ENCODE data around the gene PLD4.
"Not testable (repeated sequence)": the region's sequence is repeated elsewhere in the genome, so short reads cannot be mapped to it uniquely, and the experiment has no call there.

PLD4 gene

DNA sequence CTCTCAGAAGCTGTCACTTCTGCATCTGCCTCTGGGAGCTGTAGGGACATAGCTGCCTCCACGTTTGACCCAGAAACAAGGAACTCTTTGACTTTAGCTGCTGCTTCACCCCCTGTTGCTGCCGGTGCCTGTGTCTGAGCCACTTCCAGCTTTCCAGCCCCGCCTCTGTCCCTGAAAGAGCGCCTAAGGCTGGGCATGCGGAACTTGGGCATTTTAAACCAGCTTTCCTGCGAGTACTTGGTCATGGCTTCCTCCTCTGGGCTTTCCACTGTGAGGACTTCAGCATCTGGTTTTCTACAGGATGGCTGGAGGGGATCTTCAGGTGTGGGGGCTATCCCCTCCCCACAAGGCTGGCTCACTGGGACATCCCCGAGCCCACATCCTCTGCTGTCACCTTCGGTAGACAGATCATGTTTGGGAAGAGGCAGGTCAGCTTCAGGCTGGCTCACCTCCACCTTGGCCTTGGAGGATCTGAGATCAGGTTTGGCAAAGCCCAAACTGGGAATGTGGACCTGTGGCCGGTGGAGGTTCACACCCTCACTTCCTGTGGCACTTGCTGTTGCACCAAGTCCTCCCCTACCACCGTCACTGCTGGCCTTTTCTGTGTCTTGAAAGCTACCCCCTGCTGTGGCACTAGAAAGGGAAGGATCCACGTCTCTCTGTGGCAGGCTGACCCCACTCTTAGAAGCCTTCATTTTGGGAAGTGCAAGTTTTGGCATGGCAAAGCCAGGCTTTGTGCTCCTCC is 15.2 kb downstream of the PLD4 start:
- no peaks in the 10 kb centered on the region for H3K36me3 ChIP-seq
- DNase-seq: no peak
- H3K27me3 ChIP-seq: peaks cover 11% of the 10 kb centered on the region
- TF ChIP-seq, protein P1, sequence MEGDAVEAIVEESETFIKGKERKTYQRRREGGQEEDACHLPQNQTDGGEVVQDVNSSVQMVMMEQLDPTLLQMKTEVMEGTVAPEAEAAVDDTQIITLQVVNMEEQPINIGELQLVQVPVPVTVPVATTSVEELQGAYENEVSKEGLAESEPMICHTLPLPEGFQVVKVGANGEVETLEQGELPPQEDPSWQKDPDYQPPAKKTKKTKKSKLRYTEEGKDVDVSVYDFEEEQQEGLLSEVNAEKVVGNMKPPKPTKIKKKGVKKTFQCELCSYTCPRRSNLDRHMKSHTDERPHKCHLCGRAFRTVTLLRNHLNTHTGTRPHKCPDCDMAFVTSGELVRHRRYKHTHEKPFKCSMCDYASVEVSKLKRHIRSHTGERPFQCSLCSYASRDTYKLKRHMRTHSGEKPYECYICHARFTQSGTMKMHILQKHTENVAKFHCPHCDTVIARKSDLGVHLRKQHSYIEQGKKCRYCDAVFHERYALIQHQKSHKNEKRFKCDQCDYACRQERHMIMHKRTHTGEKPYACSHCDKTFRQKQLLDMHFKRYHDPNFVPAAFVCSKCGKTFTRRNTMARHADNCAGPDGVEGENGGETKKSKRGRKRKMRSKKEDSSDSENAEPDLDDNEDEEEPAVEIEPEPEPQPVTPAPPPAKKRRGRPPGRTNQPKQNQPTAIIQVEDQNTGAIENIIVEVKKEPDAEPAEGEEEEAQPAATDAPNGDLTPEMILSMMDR (IDR thresholded peaks at IDR 0.05; ENCODE audit: low read depth, low read length): no peak
- no peaks in the 10 kb centered on the region for H3K4me1 ChIP-seq
- H3K9me3 ChIP-seq: no peaks in the 10 kb centered on the region
- no peak overlapping the region for H3K4me3 ChIP-seq (ENCODE audit: low read depth, low read length)

DNA sequence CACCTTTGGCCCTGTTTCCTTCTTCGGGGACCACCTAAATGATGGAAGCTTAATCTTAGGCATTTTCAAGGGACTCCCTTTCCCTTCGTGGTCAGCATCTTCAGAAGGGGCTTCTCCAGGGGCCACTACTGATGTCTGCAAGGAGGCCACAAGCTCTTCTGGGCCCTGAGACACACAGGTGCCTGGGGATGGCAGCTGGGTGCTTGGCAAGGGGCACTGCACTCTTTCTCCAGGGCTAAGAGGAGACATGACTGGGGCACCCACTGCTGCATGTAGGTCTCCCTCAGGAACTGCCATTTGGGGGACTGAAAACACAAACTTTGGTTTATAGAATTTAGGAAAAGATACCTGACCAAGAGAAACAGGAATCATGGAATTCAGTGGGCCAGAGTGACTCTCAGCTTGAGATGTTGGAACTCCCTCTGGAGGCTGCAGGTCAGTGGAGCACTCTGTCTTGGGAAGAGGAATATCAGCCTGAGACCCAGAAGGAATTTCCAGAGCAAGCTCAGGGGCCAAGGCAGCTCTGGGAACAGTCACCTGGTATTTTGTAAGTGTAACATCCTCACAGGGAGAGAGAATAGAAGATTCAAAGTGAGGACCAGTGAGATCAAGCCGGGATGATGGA is 16.0 kb downstream of the PLD4 start:
- Histone ChIP-seq H3K27me3 (peaks cover 11% of the 10 kb centered on the region), H3K9me3 (no peaks in the 10 kb centered on the region), H3K36me3 (no peaks in the 10 kb centered on the region), H3K4me1 (no peaks in the 10 kb centered on the region), H3K4me3 (ENCODE audit: low read depth, low read length) (no peak overlapping the region)
- TF ChIP-seq, protein P1 (IDR thresholded peaks at IDR 0.05; ENCODE audit: low read depth, low read length): peak; percentile 35; the same call in 1 of the 2 replicates
- no peak for DNase-seq

DNA sequence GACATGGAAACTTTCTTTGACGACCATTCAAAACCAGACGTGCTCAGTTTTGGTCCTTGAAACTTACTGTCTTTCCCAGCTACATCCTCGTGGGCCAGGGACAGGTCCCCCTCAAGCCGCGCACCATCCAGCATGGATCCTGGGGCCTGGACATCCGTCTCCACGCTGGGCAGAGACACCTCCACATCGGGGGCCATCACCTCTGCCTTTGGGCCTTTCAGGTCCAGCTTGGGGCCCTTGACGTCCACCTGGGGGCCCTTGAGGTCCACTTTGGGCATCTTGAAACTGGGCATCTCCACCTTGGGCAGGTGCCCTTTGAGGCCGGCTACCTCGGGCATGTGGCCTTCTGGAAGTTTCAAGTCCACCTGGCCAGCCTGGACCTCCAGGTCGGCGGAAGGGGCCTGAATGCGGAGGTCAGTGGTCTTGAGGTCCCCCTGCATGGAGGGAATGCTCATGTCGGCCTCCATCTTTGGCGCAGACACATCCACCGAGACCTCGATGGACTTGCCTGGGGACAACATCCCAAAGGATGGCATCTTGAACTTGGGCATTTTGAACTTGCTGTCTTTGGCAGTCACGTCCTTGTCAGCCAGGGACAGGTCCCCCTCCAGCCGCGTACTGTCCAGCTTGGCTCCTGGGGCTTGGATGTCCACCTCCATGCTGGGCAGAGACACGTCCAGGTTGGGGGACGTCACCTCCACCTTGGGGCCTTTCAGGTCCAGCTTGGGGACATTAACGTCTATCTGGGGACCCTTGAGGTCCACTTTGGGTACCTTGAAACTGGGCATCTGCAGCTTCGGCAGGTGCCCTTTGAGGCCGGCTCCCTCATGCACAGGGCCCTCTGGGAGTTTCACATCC is 17.1 kb downstream of the PLD4 start:
- Histone ChIP-seq H3K27me3 (peaks cover 11% of the 10 kb centered on the region), H3K4me1 (no peaks in the 10 kb centered on the region), H3K9me3 (no peaks in the 10 kb centered on the region), H3K36me3 (no peaks in the 10 kb centered on the region), H3K4me3 (ENCODE audit: low read depth, low read length) (no peak overlapping the region)
- DNase-seq: no peak
- TF ChIP-seq, protein P1 (IDR thresholded peaks at IDR 0.05; ENCODE audit: low read depth, low read length): no peak

DNA sequence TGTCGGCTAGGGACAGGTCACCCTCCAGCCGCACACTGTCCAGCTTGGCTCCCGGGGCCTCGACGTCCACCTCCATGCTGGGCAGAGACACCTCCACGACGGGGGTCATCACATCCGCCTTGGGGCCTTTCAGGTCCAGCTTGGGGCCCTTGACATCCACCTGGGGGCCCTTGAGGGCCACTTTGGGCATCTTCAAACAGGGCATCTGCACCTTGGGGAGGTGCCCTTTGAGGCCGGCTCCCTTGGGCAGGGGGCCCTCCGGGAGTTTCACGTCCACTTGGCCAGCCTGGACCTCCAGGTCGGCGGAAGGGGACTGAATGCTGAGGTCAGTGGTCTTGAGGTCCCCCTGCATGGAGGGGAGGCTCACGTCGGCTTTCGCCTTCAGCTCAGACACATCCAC is 17.9 kb downstream of the PLD4 start:
- TF ChIP-seq, protein P1 (IDR thresholded peaks at IDR 0.05; ENCODE audit: low read depth, low read length): no peak
- Histone ChIP-seq H3K27me3 (peaks cover 11% of the 10 kb centered on the region), H3K9me3 (no peaks in the 10 kb centered on the region), H3K4me1 (no peaks in the 10 kb centered on the region), H3K36me3 (no peaks in the 10 kb centered on the region), H3K4me3 (ENCODE audit: low read depth, low read length) (no peak overlapping the region)
- no peak for DNase-seq

DNA sequence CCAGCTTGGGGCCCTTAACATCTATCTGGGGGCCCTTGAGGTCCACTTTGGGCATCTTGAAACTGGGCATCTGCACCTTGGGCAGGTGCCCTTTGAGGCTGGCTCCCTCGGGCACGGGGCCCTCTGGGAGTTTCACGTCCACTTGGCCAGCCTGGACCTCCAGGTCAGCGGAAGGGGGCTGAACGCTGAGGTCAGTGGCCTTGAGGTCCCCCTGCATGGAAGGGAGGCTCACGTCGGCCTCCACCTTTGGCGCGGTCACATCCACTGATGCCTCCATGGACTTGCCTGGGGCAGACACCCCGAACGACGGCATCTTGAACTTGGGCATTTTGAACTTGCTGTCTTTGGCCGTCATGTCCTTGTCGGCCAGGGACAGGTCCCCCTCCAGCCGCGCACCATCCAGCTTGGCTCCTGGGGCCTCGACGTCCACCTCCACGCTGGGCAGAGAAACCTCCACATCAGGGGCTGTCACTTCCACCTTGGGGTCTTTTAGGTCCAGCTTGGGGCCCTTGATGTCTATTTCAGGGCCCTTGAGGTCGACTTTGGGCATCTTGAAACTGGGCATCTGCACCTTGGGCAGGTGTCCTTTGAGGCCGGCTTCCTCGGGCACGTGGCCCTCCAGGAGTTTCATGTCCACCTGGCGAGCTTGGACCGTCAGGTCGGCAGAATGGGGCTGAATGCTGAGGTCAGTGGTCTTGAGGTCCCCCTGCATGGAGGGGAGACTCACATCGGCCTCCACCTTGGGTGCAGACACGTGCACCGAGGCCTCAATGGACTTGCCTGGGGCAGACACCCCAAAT is 18.7 kb downstream of the PLD4 start:
- not testable (repeated sequence) for H3K27me3 ChIP-seq; H3K9me3 ChIP-seq; H3K4me1 ChIP-seq; DNase-seq; H3K36me3 ChIP-seq; H3K4me3 ChIP-seq (ENCODE audit: low read depth, low read length)

DNA sequence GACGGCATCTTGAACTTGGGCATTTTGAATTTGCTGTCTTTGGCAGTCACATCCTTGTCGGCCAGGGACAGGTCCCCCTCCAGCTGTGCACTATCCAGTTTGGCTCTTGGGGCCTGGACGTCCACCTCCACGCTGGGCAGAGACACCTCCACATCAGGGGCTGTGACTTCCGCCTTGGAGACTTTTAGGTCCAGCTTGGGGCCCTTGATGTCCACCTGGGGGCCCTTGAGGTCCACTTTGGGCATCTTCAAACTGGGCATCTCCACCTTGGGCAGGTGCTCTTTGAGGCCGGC is 19.3 kb downstream of the PLD4 start:
- H3K4me3 ChIP-seq (ENCODE audit: low read depth, low read length): not testable (repeated sequence)

DNA sequence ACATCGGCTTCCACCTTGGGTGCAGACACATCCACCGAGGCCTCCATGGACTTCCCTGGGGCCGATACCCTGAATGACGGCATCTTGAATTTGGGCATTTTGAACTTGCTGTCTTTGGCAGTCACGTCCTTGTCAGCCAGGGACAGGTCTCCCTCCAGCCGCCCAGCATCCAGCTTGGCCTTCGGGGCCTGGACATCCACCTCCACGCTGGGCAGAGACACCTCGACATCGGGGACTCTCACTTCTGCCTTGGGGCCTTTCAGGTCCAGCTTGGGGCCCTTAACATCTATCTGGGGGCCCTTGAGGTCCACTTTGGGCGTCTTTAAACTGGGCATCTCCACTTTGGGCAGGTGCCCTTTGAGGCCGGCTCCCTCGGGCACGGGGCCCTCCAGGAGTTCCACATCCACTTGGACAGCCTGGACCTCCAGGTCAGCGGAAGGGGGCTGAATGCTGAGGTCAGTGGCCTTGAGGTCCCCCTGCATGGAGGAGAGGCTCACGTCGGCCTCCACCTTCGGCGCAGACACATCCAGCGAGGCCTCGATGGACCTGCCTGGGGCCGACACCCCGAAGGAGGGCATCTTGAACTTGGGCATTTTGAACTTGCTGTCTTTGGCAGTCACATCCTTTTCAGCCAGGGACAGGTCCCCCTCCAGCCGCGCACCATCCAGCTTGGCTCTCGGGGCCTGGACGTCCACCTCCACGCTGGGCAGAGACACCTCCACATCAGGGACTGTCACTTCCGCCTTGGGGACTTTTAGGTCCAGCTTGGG is 19.9 kb downstream of the PLD4 start:
- not testable (repeated sequence) for H3K36me3 ChIP-seq

More for the DNA sequence above, 19.3 kb downstream of the PLD4 start:
- DNase-seq, H3K9me3 ChIP-seq, H3K27me3 ChIP-seq, H3K4me1 ChIP-seq, H3K36me3 ChIP-seq: not testable (repeated sequence)

DNA sequence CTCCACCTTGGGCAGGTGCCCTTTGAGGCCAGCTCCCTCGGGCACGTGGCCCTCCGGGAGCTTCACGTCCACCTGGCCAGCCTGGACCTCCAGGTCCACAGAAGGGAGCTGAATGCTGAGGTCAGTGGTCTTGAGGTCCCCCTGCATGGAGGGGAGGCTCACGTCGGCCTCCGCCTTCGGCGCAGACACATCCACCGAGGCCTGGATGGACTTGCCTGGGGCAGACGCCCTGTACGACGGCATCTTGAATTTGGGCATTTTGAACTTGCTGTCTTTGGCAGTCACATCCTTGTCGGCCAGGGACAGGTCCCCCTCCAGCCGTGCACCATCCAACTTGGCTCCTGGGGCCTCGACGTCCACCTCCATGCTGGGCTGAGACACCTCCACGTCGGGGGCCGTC is 20.6 kb downstream of the PLD4 start:
- not testable (repeated sequence) for H3K4me1 ChIP-seq; H3K9me3 ChIP-seq; H3K4me3 ChIP-seq (ENCODE audit: low read depth, low read length); H3K36me3 ChIP-seq; H3K27me3 ChIP-seq
- peak; percentile 3 for DNase-seq

More for the DNA sequence above, 19.9 kb downstream of the PLD4 start:
- not testable (repeated sequence) for H3K9me3 ChIP-seq; H3K27me3 ChIP-seq; H3K4me1 ChIP-seq; H3K4me3 ChIP-seq (ENCODE audit: low read depth, low read length)
- DNase-seq: peak; percentile 3

DNA sequence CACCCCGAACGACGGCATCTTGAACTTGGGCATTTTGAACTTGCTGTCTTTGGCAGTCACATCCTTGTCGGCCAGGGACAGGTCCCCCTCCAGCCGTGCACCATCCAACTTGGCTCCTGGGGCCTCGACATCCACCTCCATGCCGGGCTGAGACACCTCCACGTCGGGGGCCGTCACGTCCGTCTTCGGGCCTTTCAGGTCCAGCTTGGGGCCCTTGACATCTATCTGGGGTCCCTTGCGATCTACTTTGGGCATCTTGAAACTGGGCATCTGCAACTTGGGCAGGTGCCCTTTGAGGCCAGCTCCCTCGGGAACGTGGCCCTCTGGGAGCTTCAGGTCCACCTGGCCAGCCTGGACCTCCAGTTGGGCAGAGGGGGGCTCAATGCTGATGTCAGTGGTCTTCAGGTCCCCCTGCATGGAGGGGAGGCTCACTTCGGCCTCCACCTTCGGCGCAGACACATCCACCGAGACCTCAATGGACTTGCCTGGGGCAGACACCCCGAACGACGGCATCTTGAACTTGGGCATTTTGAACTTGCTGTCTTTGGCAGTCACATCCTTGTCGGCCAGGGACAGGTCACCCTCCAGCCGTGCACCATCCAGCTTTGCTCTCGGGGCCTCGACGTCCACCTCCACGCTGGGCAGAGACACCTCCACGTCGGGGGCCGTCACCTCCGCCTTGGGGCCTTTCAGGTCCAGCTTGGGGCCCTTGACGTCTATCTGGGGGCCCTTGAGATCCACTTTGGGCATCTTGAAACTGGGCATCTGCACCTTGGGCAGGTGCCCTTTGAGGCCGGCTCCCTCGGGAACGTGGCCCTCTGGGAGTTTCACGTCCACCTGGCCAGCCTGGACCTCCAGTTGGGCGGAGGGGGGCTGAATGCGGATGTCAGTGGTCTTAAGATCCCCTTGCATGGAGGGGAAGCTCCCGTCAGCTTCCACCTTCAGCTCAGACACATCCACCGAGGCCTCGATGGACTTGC is 21.6 kb downstream of the PLD4 start:
- not testable (repeated sequence) for H3K36me3 ChIP-seq; H3K4me3 ChIP-seq (ENCODE audit: low read depth, low read length); H3K27me3 ChIP-seq; H3K4me1 ChIP-seq; H3K9me3 ChIP-seq
- peak; percentile 11 for DNase-seq

Measured in BE2C (cell line).